IMR-90 (cell line): ENCODE data around the gene VIPR2.

Experiments
- CEBPB ChIP-seq: IDR thresholded peaks from 2 replicates; pipeline ENCODE4 v1.6.1; 2012; ENCODE audit warnings: low read depth, low read length, improper control_type of control experiment
- CTCF ChIP-seq: conservative IDR thresholded peaks from 2 replicates; pipeline ENCODE4 v1.5.1; 2012; ENCODE audit warnings: mild to moderate bottlenecking, low read depth, low read length, improper control_type of control experiment
- MAFK ChIP-seq: IDR thresholded peaks from 2 replicates; pipeline ENCODE4 v1.6.1; 2012; ENCODE audit warnings: low read depth, low read length, improper control_type of control experiment
- MAZ ChIP-seq: IDR thresholded peaks from 2 replicates; pipeline ENCODE4 v1.6.1; 2012; ENCODE audit warnings: low read depth, mild to moderate bottlenecking, low read length, improper control_type of control experiment, moderate library complexity, borderline replicate concordance
- MXI1 ChIP-seq: IDR thresholded peaks from 2 replicates; pipeline ENCODE4 v1.6.1; 2012; ENCODE audit warnings: low read depth, mild to moderate bottlenecking, low read length, moderate library complexity, borderline replicate concordance
- POLR2A ChIP-seq: IDR thresholded peaks from 2 replicates; pipeline ENCODE4 v1.6.1; 2012; ENCODE audit warnings: mild to moderate bottlenecking, low read depth, low read length
- RFX5 ChIP-seq: IDR thresholded peaks from 2 replicates; pipeline ENCODE4 v1.8.0; 2012; ENCODE audit warnings: low read depth, mild to moderate bottlenecking, low read length, moderate library complexity
- USF2 ChIP-seq: fragments of 150-350 bp; IDR thresholded peaks from 2 replicates; pipeline ENCODE4 v1.6.1; 2017; ENCODE audit warnings: mild to moderate bottlenecking, antibody characterized with exemption, low read length, low read depth

GRCh38 chr7:159130199-159130775, 14.4 kb downstream of the VIPR2 start:
- TF ChIP-seq MXI1 = no peak
- TF ChIP-seq CTCF = no peak
- TF ChIP-seq USF2 = no peak
- TF ChIP-seq CEBPB = no peak
- TF ChIP-seq RFX5 = no peak
- TF ChIP-seq POLR2A = no peak
- no peak for TF ChIP-seq MAFK
- no peak for TF ChIP-seq MAZ
